Transverse colon (tissue), 4 donors: ENCODE data around the gene PDE3B.

Experiments used
- POLR2A ChIP-seq: fragments of 450-650 bp; IDR thresholded peaks from one replicate; pipeline ENCODE4 v1.6.1; 2016; ENCODE audit warnings: antibody characterized with exemption, mild to moderate bottlenecking, moderate library complexity
- POLR2AphosphoS5 ChIP-seq, 3 donors: sonication (generic); formaldehyde crosslinking; IDR thresholded peaks; one replicate each; pipeline ENCODE4 v1.6.1; 2016; ENCODE audit warnings: antibody characterized with exemption in 3 of 3
- TF ChIP-seq, protein P1 (sequence below), 5 experiments: fragments of 200-600 bp in 3 of 5; fragments of 450-650 bp in 2 of 5; sonication (generic) in 3 of 5; IDR thresholded peaks; 1 replicate in 2 of 5; 2 replicates in 3 of 5; pipeline ENCODE4 v1.5.1; 2016 to 2017; ENCODE audit warnings: antibody characterized with exemption in 5 of 5, inconsistent platforms in 3 of 5, mild to moderate bottlenecking in 2 of 5, moderate library complexity in 1 of 5

DNA sequence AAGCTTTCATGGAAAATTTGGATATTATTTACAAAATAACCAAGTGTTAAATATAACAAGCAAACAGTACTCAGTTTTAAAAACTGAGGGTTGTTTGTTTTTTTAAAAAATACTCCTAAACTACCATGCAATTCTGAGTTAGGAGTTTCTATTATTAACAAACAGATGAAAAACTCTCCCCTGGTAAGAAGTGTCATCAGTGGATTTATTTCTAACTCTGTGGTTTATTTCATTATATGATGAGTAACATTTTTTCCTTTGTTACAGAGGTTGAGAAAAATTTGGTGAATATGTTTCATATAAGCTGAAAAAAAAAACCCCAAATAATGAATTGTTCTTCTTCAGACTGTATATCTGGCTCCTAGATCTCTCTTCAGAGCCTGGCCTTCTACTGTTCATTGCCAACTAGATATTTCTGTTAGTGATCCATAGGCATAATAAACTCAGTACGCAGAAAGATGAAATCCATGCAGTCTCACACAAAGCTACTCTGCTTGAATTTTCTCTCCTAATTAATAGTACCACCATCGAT lies 29.4 kb upstream of the PDE3B start:
- TF ChIP-seq, protein P1, sequence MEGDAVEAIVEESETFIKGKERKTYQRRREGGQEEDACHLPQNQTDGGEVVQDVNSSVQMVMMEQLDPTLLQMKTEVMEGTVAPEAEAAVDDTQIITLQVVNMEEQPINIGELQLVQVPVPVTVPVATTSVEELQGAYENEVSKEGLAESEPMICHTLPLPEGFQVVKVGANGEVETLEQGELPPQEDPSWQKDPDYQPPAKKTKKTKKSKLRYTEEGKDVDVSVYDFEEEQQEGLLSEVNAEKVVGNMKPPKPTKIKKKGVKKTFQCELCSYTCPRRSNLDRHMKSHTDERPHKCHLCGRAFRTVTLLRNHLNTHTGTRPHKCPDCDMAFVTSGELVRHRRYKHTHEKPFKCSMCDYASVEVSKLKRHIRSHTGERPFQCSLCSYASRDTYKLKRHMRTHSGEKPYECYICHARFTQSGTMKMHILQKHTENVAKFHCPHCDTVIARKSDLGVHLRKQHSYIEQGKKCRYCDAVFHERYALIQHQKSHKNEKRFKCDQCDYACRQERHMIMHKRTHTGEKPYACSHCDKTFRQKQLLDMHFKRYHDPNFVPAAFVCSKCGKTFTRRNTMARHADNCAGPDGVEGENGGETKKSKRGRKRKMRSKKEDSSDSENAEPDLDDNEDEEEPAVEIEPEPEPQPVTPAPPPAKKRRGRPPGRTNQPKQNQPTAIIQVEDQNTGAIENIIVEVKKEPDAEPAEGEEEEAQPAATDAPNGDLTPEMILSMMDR (IDR thresholded peaks at IDR 0.05), result no peak
- no peak for TF ChIP-seq POLR2A
- TF ChIP-seq POLR2AphosphoS5 (IDR thresholded peaks at IDR 0.05), result no peak
